IPS DF 6.9 (cell line): Measurements from ENCODE around the gene USP35.
"Not testable (repeated sequence)": the region's sequence is repeated elsewhere in the genome, so short reads cannot be mapped to it uniquely, and the experiment has no call there.

Experiments
- DNase-seq: peaks from one replicate; pipeline ENCODE4 v3.0.0-alpha.2; 2013; ENCODE audit warnings: low read depth, low spot score
- H3K27ac ChIP-seq: one replicate; pipeline ENCODE4 v1.5.1; 2013; ENCODE audit warnings: low read length, control low read depth
- H3K27me3 ChIP-seq: 2 replicates; pipeline ENCODE4 v1.6.1; 2013; ENCODE audit warnings: mild to moderate bottlenecking, low read length; ENCODE audit not compliant: control insufficient read depth, insufficient read depth
- H3K36me3 ChIP-seq: 2 replicates; pipeline ENCODE4 v1.6.1; 2013; ENCODE audit warnings: low read length; ENCODE audit not compliant: control insufficient read depth, insufficient read depth
- H3K4me1 ChIP-seq: 2 replicates; pipeline ENCODE4 v1.6.1; 2013; ENCODE audit warnings: low read length; ENCODE audit not compliant: control insufficient read depth, insufficient read depth
- H3K4me3 ChIP-seq: 2 replicates; pipeline ENCODE4 v1.5.1; 2013; ENCODE audit warnings: mild to moderate bottlenecking, low read length
- H3K9me3 ChIP-seq: 2 replicates; pipeline ENCODE4 v1.6.1; 2013; ENCODE audit warnings: low read length, inconsistent platforms; ENCODE audit not compliant: control insufficient read depth, insufficient read depth
- WGBS: extraction: QIAGEN DNeasy Blood & Tissue Kit; methylation state at CpG from one replicate; pipeline ENCODE4 v1.1.7; 2013; ENCODE audit warnings: mixed read lengths, missing lambda C conversion rate; ENCODE audit not compliant: insufficient read length, insufficient coverage; 5-methylcytosine and 5-hydroxymethylcytosine counted together

Gene USP35

DNA sequence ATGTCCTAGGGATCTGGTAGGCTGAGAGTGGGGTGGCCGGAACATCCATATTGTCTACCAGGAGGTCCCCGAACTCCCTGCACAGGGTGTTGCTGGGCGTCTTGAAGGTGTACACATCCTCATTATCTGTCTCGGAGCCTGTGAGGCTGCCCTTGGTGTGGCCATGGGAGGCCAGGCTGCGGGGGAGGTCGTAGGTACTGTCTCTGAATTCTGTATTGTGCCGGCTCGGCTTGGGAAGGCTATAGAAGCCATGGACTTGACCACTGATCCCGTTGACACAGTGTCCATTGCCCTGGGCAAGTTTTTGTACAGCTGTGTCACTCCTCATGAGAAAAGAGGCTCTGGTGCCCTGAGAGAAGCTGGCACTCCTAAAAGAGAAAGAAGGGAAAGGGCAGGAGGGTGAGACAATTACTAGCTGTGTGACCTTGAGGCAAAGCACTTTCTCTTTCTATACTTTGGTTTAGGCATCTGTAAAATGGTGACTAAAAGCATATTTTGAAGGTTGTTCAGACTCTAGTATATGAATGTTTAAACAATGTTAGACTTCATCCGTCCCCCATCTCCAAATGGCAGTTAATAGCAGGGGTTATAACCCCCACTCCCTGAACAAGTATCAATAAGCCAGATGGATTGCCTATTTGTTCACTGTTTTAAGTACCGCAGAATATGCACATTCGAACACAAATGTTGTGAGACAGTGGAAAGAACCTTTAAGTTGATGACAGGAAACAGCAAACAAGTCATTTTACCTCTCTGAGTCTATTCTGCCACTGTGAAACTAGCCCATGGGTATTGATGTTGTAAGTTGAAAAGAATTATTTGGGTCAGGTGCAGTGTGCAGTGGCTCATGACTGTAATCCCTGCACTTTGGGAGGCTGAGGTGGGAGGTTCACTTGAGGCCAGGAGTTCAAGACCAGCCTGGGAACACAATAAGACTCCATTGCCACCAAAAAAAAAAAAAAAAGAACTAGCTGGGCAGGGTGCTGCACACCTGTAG, 38.3 kb downstream of the USP35 start:
- DNase-seq, result no peak
- no peak overlapping the region for H3K27ac ChIP-seq
- WGBS, result no CpG with 5 or more reads among the region's 12 CpGs
- no peaks in the 10 kb centered on the region for H3K27me3 ChIP-seq
- H3K9me3 ChIP-seq, result no peaks in the 10 kb centered on the region
- no peaks in the 10 kb centered on the region for H3K36me3 ChIP-seq
- H3K4me3 ChIP-seq, result no peak overlapping the region
- H3K4me1 ChIP-seq, result no peaks in the 10 kb centered on the region

DNA sequence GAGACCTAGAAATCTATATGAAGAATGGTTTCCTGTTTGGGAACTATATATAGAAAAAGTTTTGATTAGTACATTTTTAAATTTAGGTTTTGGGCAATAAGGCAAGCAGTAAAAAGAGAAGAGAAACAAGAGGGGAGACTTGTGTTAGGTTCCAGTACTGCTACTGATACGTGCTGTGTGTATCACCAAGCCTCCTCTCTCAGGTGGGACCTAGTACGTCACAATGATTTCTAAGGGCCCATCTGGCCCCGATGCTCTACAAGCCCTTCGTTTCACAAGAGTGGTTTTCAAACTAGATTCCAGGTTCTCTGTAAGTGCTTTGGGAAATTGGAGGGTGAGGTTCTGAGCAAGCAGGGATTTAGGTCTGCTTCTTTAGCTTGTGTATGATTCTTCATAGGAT, 39.2 kb downstream of the USP35 start:
- no peak for DNase-seq
- H3K4me1 ChIP-seq, result no peaks in the 10 kb centered on the region
- H3K4me3 ChIP-seq, result no peak overlapping the region
- WGBS, result no CpG with 5 or more reads among the region's 4 CpGs
- no peaks in the 10 kb centered on the region for H3K36me3 ChIP-seq
- no peaks in the 10 kb centered on the region for H3K9me3 ChIP-seq
- no peaks in the 10 kb centered on the region for H3K27me3 ChIP-seq
- H3K27ac ChIP-seq, result no peak overlapping the region

DNA sequence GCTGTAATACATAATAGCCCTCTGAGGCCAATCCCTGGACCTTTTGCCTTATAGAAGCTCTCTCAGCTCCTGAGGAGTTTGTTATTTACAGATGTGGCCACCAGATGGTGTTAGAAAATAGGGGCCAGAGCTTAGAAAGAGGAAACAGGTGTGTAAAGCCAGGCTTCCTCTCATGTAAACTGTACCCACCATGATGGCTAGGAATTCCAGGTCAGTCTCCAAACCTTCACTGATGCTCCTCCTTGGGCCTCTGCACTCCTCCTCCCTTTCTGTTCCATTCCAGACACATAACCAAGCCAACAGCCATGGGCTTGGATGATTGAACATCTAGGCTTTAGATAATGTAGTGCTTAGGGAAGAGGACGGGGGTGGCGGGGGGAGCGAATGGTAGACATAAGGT, 39.7 kb downstream of the USP35 start:
- no peak overlapping the region for H3K27ac ChIP-seq
- peak; percentile 22 for DNase-seq
- H3K27me3 ChIP-seq, result no peaks in the 10 kb centered on the region
- H3K9me3 ChIP-seq, result no peaks in the 10 kb centered on the region
- H3K4me1 ChIP-seq, result no peaks in the 10 kb centered on the region
- no peak overlapping the region for H3K4me3 ChIP-seq
- no peaks in the 10 kb centered on the region for H3K36me3 ChIP-seq
- WGBS, result no CpG with 5 or more reads among the region's 3 CpGs

DNA sequence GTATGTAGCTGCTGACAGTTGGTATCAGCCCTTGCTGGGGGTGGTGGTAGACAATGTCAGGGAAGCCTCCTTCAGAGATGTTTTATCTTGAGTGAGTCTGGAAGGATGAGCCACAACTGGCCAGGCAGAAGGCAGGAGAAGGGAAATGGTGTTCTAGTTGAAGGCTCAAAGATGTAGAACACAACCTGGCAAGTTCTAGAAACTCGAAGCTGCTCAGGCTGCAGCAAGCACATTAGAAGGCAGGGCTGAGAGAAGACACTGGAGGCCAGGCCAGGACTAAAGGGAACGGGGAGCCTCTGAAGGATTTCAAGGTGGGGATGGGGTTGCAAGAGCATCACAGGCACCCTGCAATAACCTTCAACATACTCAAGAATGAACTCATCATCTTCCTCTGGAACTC, 40.4 kb downstream of the USP35 start:
- H3K4me1 ChIP-seq, result no peaks in the 10 kb centered on the region
- no peaks in the 10 kb centered on the region for H3K27me3 ChIP-seq
- H3K27ac ChIP-seq, result no peak overlapping the region
- no peak for DNase-seq
- WGBS, result no CpG with 5 or more reads among the region's 2 CpGs
- H3K36me3 ChIP-seq, result no peaks in the 10 kb centered on the region
- no peaks in the 10 kb centered on the region for H3K9me3 ChIP-seq
- H3K4me3 ChIP-seq, result no peak overlapping the region

DNA sequence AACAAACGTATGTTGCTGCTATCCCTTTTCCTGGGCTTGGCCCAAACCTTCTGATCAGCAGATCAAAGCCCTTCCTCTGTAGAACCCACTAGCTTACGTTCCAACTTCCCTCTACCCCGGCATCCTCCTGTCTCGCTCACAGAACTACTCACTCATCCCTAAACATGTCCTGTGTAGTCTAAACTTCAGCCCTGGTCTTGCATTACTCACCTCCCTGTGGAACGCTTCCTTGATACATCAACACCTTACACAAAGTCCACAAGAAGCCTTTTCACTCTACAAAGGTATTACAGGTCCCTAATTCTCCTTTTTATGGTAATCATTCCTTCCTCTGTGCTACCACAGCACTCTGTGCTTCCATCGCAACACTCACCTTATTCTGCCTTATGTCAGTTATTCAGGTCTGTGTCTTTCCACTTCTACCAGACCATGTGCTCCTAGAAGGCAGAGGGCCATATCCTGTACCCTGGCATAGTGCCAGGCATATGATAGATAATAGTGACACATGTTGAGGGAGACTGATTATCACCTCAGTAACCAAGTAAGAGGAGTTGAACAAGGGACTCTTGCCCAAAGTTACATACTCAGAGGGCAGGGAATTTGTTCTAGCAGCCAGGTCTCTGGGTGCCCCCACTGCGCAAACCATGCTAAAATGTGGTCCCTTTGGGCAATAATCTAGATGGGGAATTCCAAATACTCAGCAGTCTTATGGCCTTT, 41.6 kb downstream of the USP35 start:
- WGBS, result no CpG with 5 or more reads among the region's 7 CpGs
- H3K4me1 ChIP-seq, result no peaks in the 10 kb centered on the region
- H3K36me3 ChIP-seq, result no peaks in the 10 kb centered on the region
- no peak overlapping the region for H3K4me3 ChIP-seq
- no peaks in the 10 kb centered on the region for H3K27me3 ChIP-seq
- H3K27ac ChIP-seq, result no peak overlapping the region
- no peaks in the 10 kb centered on the region for H3K9me3 ChIP-seq
- DNase-seq, result no peak

DNA sequence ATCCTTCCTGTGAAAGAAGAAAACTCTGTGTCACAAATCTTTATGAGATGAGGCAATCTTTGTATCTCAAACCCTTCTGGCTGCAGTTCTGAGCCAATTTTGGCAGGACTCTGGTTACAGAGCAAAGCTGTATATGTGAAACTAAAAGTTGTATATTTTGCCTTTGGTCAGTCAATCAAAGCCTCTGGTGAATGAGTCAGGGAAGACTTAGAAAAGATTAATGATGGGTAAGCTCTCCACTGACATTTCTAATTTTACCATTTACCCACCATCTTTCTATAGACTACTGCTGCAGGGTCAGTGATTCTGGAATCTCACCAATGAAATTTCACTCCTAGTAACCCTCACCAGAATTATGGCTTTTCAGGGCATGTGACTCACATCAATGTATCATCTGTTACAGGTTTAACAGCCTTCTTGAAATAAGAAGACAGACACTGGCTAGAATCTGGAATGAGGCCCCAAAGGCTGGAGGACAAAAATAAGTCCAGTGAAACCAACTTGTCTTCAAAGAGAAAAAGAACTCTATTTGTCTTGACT, 43.3 kb downstream of the USP35 start:
- Histone ChIP-seq H3K36me3 (no peaks in the 10 kb centered on the region), H3K9me3 (no peaks in the 10 kb centered on the region), H3K4me1 (no peaks in the 10 kb centered on the region), H3K4me3 (no peak overlapping the region), H3K27ac (no peak overlapping the region), H3K27me3 (no peaks in the 10 kb centered on the region)
- DNase-seq, result no peak

DNA sequence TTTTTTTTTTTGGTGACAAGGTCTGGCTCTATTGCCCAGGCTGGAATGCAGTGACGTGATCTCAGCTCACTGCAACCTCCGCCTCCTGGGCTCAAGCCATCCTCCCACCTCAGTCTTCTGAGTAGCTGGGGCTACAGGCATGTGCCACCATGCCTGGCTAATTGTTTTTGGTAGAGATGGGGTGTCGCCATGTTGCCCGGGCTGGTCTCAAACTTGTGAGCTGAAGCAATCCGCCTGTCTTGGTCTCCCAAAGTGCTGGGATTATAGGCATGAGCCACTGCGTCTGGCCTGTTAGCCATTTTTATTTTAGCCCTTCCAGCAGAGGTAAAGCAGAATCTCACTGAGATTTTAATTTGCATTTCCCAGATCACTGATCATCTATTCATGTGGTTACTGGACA, 44.3 kb downstream of the USP35 start:
- H3K27me3 ChIP-seq, DNase-seq, H3K9me3 ChIP-seq, H3K4me1 ChIP-seq, H3K36me3 ChIP-seq, H3K27ac ChIP-seq, H3K4me3 ChIP-seq: not testable (repeated sequence)
- WGBS, result no CpG with 5 or more reads among the region's 6 CpGs

DNA sequence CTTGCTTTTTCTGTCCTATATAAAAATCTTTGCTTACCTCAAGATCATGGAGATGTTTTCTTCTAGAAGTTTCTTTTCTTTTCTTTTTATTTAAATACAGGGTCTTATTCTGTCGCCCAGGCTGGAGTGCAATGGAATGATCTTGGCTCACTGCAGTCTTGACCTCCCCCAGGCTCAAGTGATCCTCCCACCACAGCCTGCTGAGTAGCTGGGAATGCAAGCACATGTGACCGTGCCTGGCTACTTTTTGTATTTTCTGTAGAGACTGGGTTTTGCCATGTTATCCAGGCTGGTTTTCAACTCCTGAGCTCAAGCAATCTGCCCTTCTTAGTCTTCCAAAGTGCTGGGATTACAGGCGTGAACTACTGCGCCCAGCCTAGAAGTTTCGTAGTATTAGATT, 45.3 kb downstream of the USP35 start:
- Histone ChIP-seq H3K4me1 (no peaks in the 10 kb centered on the region), H3K27ac (no peak overlapping the region), H3K9me3 (no peaks in the 10 kb centered on the region), H3K36me3 (no peaks in the 10 kb centered on the region), H3K27me3 (no peaks in the 10 kb centered on the region), H3K4me3 (no peak overlapping the region)
- DNase-seq, result no peak
- no CpG with 5 or more reads among the region's 5 CpGs for WGBS

DNA sequence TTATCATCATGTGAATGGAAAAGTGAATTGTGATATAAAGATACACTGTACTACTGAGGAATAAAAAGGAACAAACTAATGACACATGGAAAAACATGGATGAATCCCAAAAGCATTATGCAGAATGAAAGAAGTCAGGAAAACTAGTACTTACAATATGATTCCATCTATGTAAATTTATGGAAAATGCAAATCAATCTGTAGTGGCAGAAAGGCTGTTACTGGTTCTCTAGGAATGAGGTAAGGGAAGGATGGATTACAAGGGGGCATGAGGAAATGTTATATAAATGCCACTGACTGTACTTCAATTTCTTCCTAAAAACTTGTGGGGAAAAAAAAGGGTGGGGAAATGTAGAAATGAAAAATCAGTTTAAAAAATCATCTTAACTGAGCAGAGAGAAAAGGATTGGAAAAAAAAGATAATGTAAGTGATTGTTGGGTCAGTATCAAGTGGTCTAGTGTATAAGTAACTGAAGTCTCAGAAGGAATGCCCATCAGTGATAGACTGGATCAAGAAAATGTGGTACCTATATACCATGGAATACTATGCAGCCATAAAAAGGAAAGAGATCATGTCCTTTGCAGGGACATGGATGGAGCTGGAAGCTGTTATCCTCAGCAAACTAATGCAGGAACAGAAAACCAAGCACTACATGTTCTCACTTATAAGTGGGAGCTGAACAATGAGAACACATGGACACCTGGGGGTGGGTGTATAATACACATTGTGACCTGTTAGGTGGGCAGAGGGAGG, 48.8 kb downstream of the USP35 start:
- H3K9me3 ChIP-seq, result no peaks in the 10 kb centered on the region
- no peak overlapping the region for H3K4me3 ChIP-seq
- no peak for DNase-seq
- no peak overlapping the region for H3K27ac ChIP-seq
- no peaks in the 10 kb centered on the region for H3K4me1 ChIP-seq
- no peaks in the 10 kb centered on the region for H3K27me3 ChIP-seq
- no peaks in the 10 kb centered on the region for H3K36me3 ChIP-seq

DNA sequence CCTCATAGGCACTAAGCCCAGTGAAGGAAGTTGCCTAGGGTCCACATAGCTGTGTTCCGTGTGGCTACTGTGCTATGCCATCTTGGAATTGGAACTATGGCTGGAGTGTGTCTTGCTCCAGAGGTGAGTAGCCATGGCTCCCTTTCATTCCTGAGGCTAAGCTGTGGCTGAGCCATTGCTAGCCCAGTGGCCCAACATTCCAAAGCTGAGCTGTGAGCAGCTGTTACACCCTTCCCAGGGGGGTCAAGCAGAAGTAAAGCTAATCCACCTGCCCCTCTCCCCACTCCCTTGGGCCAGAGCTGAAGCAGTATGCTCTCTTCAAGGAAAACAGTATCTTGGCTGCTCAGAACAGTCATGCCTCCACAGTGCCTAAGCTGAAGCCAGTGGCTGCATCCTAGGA, 51.1 kb downstream of the USP35 start:
- WGBS, result no CpG with 5 or more reads among the region's 1 CpG
- Histone ChIP-seq H3K27me3 (no peaks in the 10 kb centered on the region), H3K36me3 (no peaks in the 10 kb centered on the region), H3K4me3 (no peak overlapping the region), H3K4me1 (no peaks in the 10 kb centered on the region), H3K27ac (no peak overlapping the region), H3K9me3 (no peaks in the 10 kb centered on the region)
- no peak for DNase-seq
